Astrocyte of the spinal cord (primary cell): ENCODE results near the gene ENPP7.

Source experiments
- DNase-seq: peaks from one replicate; pipeline ENCODE4 v3.0.0; 2011; ENCODE audit warnings: low read depth, low spot score
- H3K4me3 ChIP-seq: 2 replicates; pipeline ENCODE4 v1.5.1; 2011; ENCODE audit warnings: low read depth, mild to moderate bottlenecking, low read length, moderate library complexity
- in situ Hi-C: cut with HindIII; loops from 2 replicates; pipeline ENCODE4 v1.10.0; 2017; ENCODE audit warnings: low sequenced_read_pairs
- TF ChIP-seq, protein P1 (sequence below): IDR thresholded peaks from 2 replicates; pipeline ENCODE4 v1.5.1; 2012; ENCODE audit warnings: low read depth, mild to moderate bottlenecking, low read length, inconsistent platforms

Gene ENPP7

DNA sequence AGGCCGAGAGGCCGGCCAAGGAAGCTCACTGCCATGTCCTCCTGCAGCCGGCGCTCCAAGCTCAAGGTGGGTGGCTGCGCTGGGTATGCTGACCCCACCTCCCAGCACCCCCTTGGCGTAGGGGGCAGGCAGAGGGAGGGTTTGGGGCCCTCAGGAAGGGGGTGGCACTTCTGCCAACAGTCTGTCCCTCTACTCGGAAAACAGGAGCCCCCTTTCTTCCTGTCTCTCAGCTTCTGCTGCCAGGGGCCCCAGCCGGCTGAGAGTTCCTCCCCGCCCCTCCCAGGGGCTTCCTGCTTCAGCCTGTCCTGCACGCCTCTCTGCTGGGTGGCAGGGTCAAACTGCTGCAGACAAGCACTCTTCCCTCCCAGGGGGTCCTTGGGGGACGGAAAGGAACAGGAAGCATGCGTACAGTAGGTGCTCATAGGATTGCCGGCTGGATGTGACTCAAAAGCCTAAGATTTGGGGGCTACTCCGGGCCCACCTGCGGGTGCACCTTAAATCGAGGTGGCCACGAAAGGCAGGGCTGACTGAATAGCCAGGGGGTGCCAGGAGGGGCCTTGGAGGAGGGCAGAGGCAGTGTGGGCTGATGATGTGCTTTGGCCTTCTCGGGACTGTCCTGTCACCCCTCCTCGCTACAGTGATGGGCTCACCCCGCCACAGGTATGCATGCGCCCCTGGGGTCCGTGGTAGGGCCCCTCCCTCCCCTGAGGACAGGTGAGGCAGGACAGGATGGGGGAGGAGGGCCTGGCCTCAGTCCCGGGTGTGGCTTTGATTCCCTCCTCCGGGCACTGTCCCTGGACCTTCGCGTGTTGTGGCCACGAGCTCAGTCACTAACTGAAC, 51.2 kb downstream of the ENPP7 start:
- in situ Hi-C loops: loop anchor here (25.0 kb wide), 1 partner anchor 205 kb away; no protein-coding TSS in a partner anchor
- TF ChIP-seq, protein P1, sequence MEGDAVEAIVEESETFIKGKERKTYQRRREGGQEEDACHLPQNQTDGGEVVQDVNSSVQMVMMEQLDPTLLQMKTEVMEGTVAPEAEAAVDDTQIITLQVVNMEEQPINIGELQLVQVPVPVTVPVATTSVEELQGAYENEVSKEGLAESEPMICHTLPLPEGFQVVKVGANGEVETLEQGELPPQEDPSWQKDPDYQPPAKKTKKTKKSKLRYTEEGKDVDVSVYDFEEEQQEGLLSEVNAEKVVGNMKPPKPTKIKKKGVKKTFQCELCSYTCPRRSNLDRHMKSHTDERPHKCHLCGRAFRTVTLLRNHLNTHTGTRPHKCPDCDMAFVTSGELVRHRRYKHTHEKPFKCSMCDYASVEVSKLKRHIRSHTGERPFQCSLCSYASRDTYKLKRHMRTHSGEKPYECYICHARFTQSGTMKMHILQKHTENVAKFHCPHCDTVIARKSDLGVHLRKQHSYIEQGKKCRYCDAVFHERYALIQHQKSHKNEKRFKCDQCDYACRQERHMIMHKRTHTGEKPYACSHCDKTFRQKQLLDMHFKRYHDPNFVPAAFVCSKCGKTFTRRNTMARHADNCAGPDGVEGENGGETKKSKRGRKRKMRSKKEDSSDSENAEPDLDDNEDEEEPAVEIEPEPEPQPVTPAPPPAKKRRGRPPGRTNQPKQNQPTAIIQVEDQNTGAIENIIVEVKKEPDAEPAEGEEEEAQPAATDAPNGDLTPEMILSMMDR: no peak
- H3K4me3 ChIP-seq: no peak overlapping the region

DNA sequence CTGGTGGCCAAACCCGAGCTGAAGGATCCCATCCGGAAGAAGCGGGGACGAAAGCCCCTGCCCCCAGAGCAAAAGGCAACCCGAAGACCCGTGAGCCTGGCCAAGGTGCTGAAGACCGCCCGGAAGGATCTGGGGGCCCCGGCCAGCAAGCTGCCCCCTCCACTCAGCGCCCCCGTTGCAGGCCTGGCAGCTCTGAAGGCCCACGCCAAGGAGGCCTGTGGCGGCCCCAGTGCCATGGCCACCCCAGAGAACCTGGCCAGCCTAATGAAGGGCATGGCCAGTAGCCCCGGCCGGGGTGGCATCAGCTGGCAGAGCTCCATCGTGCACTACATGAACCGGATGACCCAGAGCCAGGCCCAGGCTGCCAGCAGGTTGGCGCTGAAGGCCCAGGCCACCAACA, 53.1 kb downstream of the ENPP7 start:
- DNase-seq: no peak
- TF ChIP-seq, protein P1: no peak
- in situ Hi-C loops: loop anchor here (25.0 kb wide), 1 partner anchor 203 kb away; no protein-coding TSS in a partner anchor
- H3K4me3 ChIP-seq: no peak overlapping the region

More for the DNA sequence above, 51.2 kb downstream of the ENPP7 start:
- no peak for DNase-seq

DNA sequence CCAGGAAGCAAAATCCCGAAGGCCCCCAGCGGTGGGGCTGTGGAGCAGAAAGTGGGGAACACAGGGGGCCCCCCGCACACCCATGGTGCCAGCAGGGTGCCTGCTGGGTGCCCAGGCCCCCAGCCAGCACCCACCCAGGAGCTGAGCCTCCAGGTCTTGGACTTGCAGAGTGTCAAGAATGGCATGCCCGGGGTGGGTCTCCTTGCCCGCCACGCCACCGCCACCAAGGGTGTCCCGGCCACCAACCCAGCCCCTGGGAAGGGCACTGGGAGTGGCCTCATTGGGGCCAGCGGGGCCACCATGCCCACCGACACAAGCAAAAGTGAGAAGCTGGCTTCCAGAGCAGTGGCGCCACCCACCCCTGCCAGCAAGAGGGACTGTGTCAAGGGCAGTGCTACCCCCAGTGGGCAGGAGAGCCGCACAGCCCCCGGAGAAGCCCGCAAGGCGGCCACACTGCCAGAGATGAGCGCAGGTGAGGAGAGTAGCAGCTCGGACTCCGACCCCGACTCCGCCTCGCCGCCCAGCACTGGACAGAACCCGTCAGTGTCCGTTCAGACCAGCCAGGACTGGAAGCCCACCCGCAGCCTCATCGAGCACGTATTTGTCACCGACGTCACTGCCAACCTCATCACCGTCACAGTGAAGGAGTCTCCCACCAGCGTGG, 53.7 kb downstream of the ENPP7 start:
- no peak overlapping the region for H3K4me3 ChIP-seq
- TF ChIP-seq, protein P1: no peak
- in situ Hi-C loops: loop anchor here (25.0 kb wide), 1 partner anchor 203 kb away; no protein-coding TSS in a partner anchor

DNA sequence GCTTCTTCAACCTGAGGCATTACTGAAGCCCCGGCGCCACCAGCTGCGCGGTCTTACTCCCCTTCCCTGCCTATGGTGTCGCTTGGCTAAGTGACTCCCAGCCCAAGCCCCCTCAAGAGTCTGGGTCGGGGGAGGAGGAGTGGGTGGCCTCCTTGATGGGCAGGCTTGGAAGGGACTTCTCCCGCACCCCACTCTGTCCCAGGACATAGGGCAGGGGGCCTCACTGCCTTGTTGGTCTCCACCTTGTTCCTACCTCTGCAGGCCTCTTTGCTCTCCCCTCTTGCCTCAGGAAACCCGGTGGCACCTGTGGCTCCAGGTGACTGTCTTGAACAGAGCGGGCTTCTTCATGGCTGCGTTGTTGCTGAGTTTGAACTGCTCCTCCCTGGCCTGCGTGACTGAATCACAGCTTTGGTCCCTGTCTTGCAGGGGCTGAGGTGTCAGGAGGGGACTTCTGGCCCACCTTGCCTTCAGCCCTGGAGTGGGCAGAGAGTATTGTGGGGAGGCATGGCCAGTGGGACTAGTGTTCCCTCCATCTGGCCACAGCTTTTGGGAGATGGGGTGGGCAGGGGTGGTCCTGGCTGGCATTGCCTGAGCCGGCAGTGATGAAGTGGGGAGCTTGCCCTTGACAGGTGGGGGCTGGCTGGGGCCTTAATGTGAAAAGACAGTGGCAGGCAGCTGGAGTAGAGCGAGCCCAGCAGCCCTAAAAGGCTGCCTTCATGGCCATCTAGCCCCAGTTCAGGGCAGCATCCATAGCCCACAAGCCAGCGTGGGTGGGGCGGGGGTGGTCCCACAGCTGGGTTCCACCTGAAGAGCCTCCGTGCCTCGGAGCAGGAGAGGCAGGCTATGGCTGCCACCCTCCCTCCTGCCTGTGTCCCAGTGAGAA, 54.5 kb downstream of the ENPP7 start:
- DNase-seq: no peak
- H3K4me3 ChIP-seq: no peak overlapping the region
- TF ChIP-seq, protein P1: no peak
- in situ Hi-C loops: loop anchor here (25.0 kb wide), 1 partner anchor 202 kb away; no protein-coding TSS in a partner anchor

More for the DNA sequence above, 53.7 kb downstream of the ENPP7 start:
- DNase-seq: no peak

DNA sequence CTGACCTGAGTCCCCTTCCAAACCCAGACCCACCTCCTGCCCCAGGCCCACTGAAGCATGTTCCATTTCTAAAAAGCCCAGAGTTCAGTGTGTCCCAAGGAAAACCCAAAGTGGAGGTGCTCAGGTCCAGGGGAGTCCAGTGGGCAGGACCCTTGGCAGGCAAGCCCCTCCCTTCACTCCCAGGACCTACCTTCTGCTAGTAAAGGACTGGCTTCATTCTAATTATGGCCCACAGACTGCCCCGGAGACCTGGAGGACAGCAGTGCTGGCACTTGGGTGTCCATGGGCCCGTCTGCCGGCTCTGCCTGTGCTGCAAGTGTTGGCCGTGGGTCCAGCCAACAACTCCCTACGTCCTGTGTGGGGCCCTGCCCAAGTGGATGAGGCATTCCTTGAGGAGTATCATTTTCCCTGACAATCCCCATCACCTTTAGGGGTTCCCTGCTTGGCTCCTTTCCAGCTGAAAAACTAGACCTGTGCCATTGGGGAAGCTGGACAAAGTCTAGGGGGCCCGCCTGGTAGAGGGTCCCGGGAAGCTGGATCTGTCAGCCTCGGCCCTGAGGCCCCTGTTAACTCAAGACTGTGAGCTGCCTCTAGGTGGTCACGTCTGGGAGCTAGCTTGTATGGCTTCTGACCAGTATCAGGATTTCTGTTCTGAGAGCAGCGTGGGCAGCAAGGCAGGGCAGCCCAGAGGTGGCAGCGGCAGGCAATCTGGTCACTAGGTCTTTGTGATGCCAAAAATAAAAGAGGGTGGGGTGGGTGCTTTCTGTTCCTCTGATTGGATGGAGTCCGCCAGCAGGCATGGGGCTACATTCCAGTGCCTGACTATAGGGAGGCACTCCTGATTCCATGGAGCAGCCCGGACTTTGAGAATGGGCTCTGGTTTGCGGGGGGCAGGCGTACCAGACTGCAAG, 55.4 kb downstream of the ENPP7 start:
- TF ChIP-seq, protein P1: no peak
- no peak overlapping the region for H3K4me3 ChIP-seq
- in situ Hi-C loops: loop anchor here (25.0 kb wide), 1 partner anchor 201 kb away; no protein-coding TSS in a partner anchor
- no peak for DNase-seq
